ENCODE results near the gene DPP10. TPM values are rescaled to one million over a fixed set of nuclear protein-coding genes. Genes with fewer than 3 reads are reported as not detected.

Gene DPP10
- total and polyA plus RNA-seq, 8 donors = 0.68 to 8.2 (median 4.7) TPM

DNA sequence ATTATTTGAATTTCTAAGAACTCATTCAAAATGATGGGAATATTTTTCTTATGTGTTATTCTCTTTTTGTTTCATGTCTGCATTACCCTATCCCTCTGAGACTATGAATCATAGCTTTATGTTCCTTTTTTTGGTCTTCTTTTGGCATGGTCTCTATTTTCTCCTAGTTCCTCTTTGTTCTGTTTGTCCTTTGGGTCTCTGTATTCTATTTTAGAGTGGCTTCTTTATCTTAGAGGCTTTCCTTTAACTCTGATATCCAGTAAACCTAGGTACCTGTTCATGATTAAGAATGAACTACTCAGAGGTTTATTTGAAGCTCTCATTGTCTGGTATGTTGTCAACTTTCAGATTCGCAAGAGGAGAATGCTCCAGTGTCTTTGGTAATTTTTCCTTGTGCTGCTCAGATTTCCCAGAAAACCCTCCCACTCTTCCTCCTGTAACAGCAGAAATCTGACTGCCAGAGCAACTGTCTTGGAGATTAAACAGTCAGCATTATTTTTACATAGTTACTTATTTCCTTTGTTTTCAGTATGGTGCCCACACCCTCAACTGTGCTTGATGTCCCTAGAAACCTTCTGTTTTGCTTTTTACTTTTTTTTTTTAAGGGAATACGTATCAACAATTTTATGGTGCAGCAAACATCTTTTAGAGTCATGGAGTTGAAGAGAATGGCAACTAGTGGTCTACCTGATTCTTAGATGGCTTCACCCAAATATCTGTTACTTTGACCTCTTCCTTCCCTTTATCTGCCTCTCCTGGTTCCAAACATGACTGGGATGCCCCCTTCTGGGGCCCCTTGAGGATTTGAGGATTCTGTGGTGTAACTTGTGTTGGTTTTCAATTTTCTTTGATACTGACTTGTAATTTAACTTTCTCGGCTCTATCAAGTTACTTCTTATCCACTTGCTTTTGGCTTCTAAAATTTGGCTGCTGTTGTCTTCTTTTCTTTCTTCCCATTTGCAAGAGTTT lies 92.0 kb downstream of the DPP10 start:
- H3K27me3 ChIP-seq = no peaks in the 10 kb centered on the region
- H3K36me3 ChIP-seq = no peaks in the 10 kb centered on the region
- no peak for DNase-seq
- intact Hi-C loops (cut with DNase I) = no loop called here
- no peaks in the 10 kb centered on the region for H3K9me3 ChIP-seq
- ATAC-seq = peak; percentile 38
- H3K4me1 ChIP-seq = no peaks in the 10 kb centered on the region
- no peak overlapping the region for H3K4me3 ChIP-seq
- peak overlapping the region; percentile 27 to 42 for H3K27ac ChIP-seq
- TF ChIP-seq, protein P1, sequence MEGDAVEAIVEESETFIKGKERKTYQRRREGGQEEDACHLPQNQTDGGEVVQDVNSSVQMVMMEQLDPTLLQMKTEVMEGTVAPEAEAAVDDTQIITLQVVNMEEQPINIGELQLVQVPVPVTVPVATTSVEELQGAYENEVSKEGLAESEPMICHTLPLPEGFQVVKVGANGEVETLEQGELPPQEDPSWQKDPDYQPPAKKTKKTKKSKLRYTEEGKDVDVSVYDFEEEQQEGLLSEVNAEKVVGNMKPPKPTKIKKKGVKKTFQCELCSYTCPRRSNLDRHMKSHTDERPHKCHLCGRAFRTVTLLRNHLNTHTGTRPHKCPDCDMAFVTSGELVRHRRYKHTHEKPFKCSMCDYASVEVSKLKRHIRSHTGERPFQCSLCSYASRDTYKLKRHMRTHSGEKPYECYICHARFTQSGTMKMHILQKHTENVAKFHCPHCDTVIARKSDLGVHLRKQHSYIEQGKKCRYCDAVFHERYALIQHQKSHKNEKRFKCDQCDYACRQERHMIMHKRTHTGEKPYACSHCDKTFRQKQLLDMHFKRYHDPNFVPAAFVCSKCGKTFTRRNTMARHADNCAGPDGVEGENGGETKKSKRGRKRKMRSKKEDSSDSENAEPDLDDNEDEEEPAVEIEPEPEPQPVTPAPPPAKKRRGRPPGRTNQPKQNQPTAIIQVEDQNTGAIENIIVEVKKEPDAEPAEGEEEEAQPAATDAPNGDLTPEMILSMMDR (IDR thresholded peaks at IDR 0.05) = no peak

DNA sequence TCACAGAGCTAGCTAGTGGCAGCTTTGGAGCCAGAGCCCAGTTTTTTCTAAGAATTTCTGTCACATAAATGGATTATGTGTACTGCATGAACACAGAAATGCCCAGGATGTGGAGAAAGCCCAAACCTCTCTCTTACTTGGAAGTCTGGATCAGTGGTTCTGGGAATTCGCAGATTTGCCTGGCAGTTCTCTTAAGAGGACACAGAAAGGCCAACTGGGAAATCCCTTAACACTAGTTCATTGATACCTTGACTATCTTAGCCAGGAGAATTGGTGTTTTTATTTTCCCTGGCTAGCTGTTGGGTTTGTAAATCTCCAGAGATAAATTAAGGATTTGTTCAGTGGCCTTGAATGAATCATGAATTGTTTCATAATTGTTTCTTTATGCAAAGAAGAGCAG lies 95.3 kb downstream of the DPP10 start:
- no peak for ATAC-seq
- Histone ChIP-seq H3K4me1 (no peaks in the 10 kb centered on the region), H3K36me3 (no peaks in the 10 kb centered on the region), H3K4me3 (no peak overlapping the region), H3K27ac (no peak overlapping the region), H3K27me3 (no peaks in the 10 kb centered on the region), H3K9me3 (no peaks in the 10 kb centered on the region)
- DNase-seq = no peak
- TF ChIP-seq, protein P1 (IDR thresholded peaks at IDR 0.05) = no peak
- intact Hi-C loops (cut with DNase I) = no loop called here

DNA sequence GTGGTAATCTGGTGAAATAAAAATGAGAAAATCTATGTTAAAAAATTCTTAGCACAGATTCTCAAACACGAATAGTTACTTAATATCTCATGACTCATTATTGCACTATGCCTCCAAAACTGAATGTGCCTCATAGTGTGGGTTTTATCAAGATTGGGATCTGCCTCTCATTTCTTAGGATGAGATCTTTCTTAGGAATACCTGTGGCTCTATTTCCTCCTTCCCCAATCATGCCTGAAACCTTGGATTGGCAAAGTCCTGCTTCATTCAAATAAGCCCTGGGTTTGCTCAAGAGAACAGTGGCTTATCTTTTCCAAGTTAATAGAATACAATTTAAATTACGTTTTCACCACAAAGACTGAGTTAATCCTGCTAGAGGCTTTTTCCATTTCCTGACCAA lies 100.3 kb downstream of the DPP10 start:
- Histone ChIP-seq H3K4me1 (no peaks in the 10 kb centered on the region), H3K27me3 (no peaks in the 10 kb centered on the region), H3K36me3 (no peaks in the 10 kb centered on the region), H3K4me3 (no peak overlapping the region), H3K9me3 (no peaks in the 10 kb centered on the region), H3K27ac (peak overlapping the region in 1 of 2 donors; percentile 42)
- intact Hi-C loops (cut with DNase I) = no loop called here
- ATAC-seq (peak; percentile 26), DNase-seq (no peak)
- TF ChIP-seq, protein P1 (IDR thresholded peaks at IDR 0.05) = no peak

DNA sequence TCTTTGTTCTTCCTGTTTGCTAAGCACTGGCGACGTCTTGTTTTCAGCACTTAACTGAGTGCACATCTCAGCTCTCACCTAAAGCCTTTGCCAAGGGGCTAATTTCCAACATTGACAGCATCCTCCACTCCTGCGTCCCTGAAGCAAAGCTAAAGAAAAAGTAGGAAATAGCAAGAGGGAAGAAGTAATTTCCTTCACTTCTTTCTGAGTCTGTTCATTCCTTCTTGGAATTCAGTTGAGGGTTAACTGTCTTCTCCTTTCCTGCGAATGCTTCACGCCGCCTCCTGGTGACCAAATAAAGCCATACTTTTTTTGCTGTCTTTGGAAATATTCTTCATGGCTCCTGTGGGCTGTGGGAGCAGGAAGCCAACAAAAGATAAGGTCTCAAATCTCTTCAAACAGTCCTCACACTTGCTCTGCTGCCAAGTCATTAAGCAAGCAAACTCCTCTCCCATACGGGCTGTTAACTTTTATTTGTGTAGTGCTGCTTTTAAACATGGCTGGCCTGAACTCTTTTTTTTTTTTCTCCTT lies 100.9 kb downstream of the DPP10 start:
- H3K4me3 ChIP-seq = no peak overlapping the region
- H3K27ac ChIP-seq = peak overlapping the region in 1 of 2 donors; percentile 42
- DNase-seq (peak in 3 of 4 donors; percentile 36 to 93 (median 86)), ATAC-seq (peak; percentile 82)
- no peaks in the 10 kb centered on the region for H3K9me3 ChIP-seq
- H3K27me3 ChIP-seq = no peaks in the 10 kb centered on the region
- H3K36me3 ChIP-seq = no peaks in the 10 kb centered on the region
- TF ChIP-seq, protein P1 (IDR thresholded peaks at IDR 0.05) = no peak
- H3K4me1 ChIP-seq = no peaks in the 10 kb centered on the region
- intact Hi-C loops (cut with DNase I) = no loop called here

DNA sequence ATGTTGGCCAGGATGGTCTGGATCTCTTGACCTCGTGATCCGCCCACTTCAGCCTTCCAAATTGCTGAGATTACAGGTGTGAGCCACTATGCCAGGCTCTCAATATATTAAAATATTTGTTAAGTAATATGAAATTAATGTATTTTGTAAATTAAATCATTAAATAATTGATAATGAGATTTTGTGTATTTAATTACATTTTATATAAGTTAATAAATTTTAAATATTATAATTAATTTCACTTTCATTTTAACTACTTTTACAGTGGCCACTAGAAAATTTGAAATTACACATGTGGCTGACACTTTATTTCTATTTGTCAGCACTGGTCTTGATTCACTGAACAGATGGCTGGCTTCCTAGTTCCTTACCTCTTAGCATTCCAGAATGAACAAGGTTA lies 102.6 kb downstream of the DPP10 start:
- no peaks in the 10 kb centered on the region for H3K9me3 ChIP-seq
- H3K27ac ChIP-seq = no peak overlapping the region
- H3K27me3 ChIP-seq = no peaks in the 10 kb centered on the region
- DNase-seq (no peak), ATAC-seq (peak; percentile 36)
- no peak overlapping the region for H3K4me3 ChIP-seq
- H3K36me3 ChIP-seq = no peaks in the 10 kb centered on the region
- TF ChIP-seq, protein P1 (IDR thresholded peaks at IDR 0.05) = no peak
- intact Hi-C loops (cut with DNase I) = no loop called here
- H3K4me1 ChIP-seq = no peaks in the 10 kb centered on the region

Measured in left lung (tissue), 10 donors.